Activated naive CD4-positive, alpha-beta T cell treated with anti-CD3 and anti-CD28 coated beads, Interleukin-2, amount 10 ng/mL, durations not matched to agents 5 hours and 36 hours (primary cell): ENCODE measurements around the gene UNC79. TPM values are rescaled to one million over a fixed set of nuclear protein-coding genes. Genes with fewer than 3 reads are reported as not detected.

Experiments
- total RNA-seq, 2 experiments: library from RNA; stranded (reverse); gene quantifications; one replicate each; pipeline ENCODE4 v1.2.3, GENCODE V29; 2021

Gene UNC79
- not detected for total RNA-seq

DNA sequence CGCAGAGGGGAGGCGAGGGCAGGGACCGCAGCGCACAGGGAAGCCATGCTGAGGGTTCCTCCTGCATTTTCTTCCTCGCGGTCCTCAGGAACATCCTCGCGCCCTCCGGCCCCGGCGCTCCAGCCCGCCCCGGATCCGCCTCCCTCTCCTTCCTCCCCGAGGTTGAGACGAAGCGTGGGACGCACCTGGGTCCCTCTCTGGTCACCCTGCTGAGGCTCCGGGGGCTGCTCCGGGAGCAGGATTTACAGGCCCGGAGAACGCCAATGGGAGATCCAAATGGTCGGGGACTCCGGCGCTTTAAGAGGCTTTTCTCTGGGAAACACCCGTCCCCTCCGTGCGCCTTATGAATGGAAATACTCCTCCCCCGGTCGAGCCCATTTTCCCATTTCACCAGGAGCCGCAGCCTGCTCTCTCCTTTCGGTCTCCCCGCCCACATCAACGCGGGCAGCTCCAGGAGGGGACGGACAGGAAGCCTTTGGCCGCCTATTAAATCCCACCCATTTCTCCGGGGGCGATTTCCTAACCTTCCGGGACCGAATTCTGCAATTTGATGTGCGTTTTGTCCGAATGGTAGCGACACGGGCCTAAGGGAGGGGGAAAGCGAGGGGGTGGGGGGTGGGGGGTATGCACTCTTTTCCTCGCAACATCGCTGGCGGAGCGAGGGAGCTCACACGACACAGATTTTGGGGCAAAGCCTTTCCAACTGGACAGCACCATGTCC lies at the start of gene UNC79:
Gene UNC79 (plus strand): TSS at position 625 of the 721 bp plus-strand sequence. CDS start 91 bp downstream, at position 716.

Other genes starting within 250 kb of the UNC79 start
- 10 to 100 TPM; 28.7 to 29.5 TPM for gene MOAP1, start 246.0 kb upstream of the UNC79 start, total RNA-seq
- 10 to 100 TPM in 1 of 2 experiments, 1 to 10 TPM in 1; 9.6 to 10.7 TPM for gene LYSET, start 245.6 kb upstream of the UNC79 start, total RNA-seq
- 10 to 100 TPM; 15.2 to 18.1 TPM for gene GON7, start 223.9 kb upstream of the UNC79 start, total RNA-seq
- 10 to 100 TPM; 34.1 to 36.3 TPM for gene UBR7, start 223.7 kb upstream of the UNC79 start, total RNA-seq
- gene BTBD7, start 97.9 kb upstream of the UNC79 start, total RNA-seq, result 10 to 100 TPM; 18.0 to 22.5 TPM
- gene COX8C, start 83.8 kb upstream of the UNC79 start, total RNA-seq, result not detected